H9 (cell line): ENCODE results near the gene BTBD6. TPM values are rescaled to one million over a fixed set of nuclear protein-coding genes. Genes with fewer than 3 reads are reported as not detected.

ENCODE experiments used
- DNase-seq: peaks from one replicate; pipeline ENCODE4 v3.0.0-alpha.2; 2017
- H2AFZ ChIP-seq: one replicate; pipeline ENCODE4 v1.6.1; 2013; ENCODE audit warnings: mild to moderate bottlenecking, low read length, control low read depth, moderate library complexity
- H2AK5ac ChIP-seq: 2 replicates; pipeline ENCODE4 v1.6.1; 2013; ENCODE audit warnings: low read length, control low read depth, mixed read lengths; ENCODE audit not compliant: insufficient read length
- H2BK120ac ChIP-seq: one replicate; pipeline ENCODE4 v1.6.1; 2013; ENCODE audit warnings: low read depth, mild to moderate bottlenecking, low read length, control low read depth, inconsistent platforms; ENCODE audit not compliant: poor library complexity, severe bottlenecking
- H2BK12ac ChIP-seq: 2 replicates; pipeline ENCODE4 v1.6.1; 2013; ENCODE audit warnings: low read length, control low read depth, mixed read lengths, low read depth; ENCODE audit not compliant: insufficient read length
- H2BK15ac ChIP-seq: 2 replicates; pipeline ENCODE4 v1.6.1; 2013; ENCODE audit warnings: low read depth, low read length, control low read depth
- H2BK20ac ChIP-seq: one replicate; pipeline ENCODE4 v1.6.1; 2013; ENCODE audit warnings: low read depth, mild to moderate bottlenecking, low read length, control low read depth, inconsistent platforms; ENCODE audit not compliant: poor library complexity, severe bottlenecking
- H2BK5ac ChIP-seq: 2 replicates; pipeline ENCODE4 v1.6.1; 2013; ENCODE audit warnings: low read length, control low read depth, mixed read lengths; ENCODE audit not compliant: insufficient read length
- H3K14ac ChIP-seq: 2 replicates; pipeline ENCODE4 v1.6.1; 2013; ENCODE audit warnings: low read length, control low read depth; ENCODE audit not compliant: insufficient read depth
- H3K18ac ChIP-seq: 2 replicates; pipeline ENCODE4 v1.6.1; 2013; ENCODE audit warnings: low read depth, mild to moderate bottlenecking, mixed read lengths, low read length, control low read depth; ENCODE audit not compliant: insufficient read length
- H3K23ac ChIP-seq: 2 replicates; pipeline ENCODE4 v1.6.1; 2013; ENCODE audit warnings: low read length, control low read depth, mixed read lengths, low read depth; ENCODE audit not compliant: insufficient read length
- H3K23me2 ChIP-seq: 2 replicates; pipeline ENCODE4 v1.6.1; 2013; ENCODE audit warnings: low read depth, mild to moderate bottlenecking, mixed read lengths, low read length, control low read depth; ENCODE audit not compliant: insufficient read length, poor library complexity, severe bottlenecking
- H3K27ac ChIP-seq: 2 replicates; pipeline ENCODE4 v1.5.1; 2013; ENCODE audit warnings: low read length, control low read depth, mixed read lengths, low read depth; ENCODE audit not compliant: insufficient read length
- H3K27me3 ChIP-seq: 2 replicates; pipeline ENCODE4 v1.6.1; 2013; ENCODE audit warnings: low read length, control low read depth, inconsistent platforms; ENCODE audit not compliant: insufficient read depth
- H3K4ac ChIP-seq: 2 replicates; pipeline ENCODE4 v1.6.1; 2013; ENCODE audit warnings: low read depth, mild to moderate bottlenecking, control low read depth, inconsistent platforms, low read length, moderate library complexity
- H3K4me1 ChIP-seq: 2 replicates; pipeline ENCODE4 v1.6.1; 2013; ENCODE audit warnings: low read length, control low read depth, inconsistent platforms; ENCODE audit not compliant: insufficient read depth
- H3K4me2 ChIP-seq: 2 replicates; pipeline ENCODE4 v1.6.1; 2013; ENCODE audit warnings: low read length, control low read depth, mixed read lengths; ENCODE audit not compliant: insufficient read length, insufficient read depth
- H3K56ac ChIP-seq: 2 replicates; pipeline ENCODE4 v1.6.1; 2013; ENCODE audit warnings: low read depth, mild to moderate bottlenecking, mixed read lengths, low read length, control low read depth; ENCODE audit not compliant: insufficient read length
- H3K79me1 ChIP-seq: 2 replicates; pipeline ENCODE4 v1.6.1; 2013; ENCODE audit warnings: low read depth, mild to moderate bottlenecking, moderate library complexity, low read length, control low read depth, inconsistent platforms; ENCODE audit not compliant: insufficient read depth, poor library complexity, severe bottlenecking
- H3K79me2 ChIP-seq: 2 replicates; pipeline ENCODE4 v1.6.1; 2013; ENCODE audit warnings: low read length, control low read depth, inconsistent platforms; ENCODE audit not compliant: insufficient read depth
- H3K9ac ChIP-seq: 2 replicates; pipeline ENCODE4 v1.6.1; 2013; ENCODE audit warnings: low read length, control low read depth, mixed read lengths; ENCODE audit not compliant: insufficient read length; ENCODE audit errors: extremely low read depth
- H3K9me3 ChIP-seq: one replicate; pipeline ENCODE4 v1.6.1; 2013; ENCODE audit warnings: low read depth, low read length, inconsistent platforms; ENCODE audit not compliant: control insufficient read depth
- H3T11ph ChIP-seq: one replicate; pipeline ENCODE4 v1.6.1; 2013; ENCODE audit warnings: mild to moderate bottlenecking, low read length, control low read depth, inconsistent platforms
- H4K20me1 ChIP-seq: one replicate; pipeline ENCODE4 v1.6.1; 2013; ENCODE audit not compliant: control insufficient read depth, insufficient read length, insufficient read depth
- H4K5ac ChIP-seq: 2 replicates; pipeline ENCODE4 v1.6.1; 2013; ENCODE audit warnings: low read depth, mild to moderate bottlenecking, mixed read lengths, low read length, control low read depth; ENCODE audit not compliant: insufficient read length
- H4K8ac ChIP-seq: replicated peaks from 2 replicates; pipeline ENCODE4 v1.6.1; 2013; ENCODE audit warnings: low read length, control low read depth, mixed read lengths, low read depth; ENCODE audit not compliant: insufficient read length
- H4K91ac ChIP-seq: 2 replicates; pipeline ENCODE4 v1.6.1; 2013; ENCODE audit warnings: low read depth, mild to moderate bottlenecking, moderate library complexity, mixed read lengths, low read length, control low read depth; ENCODE audit not compliant: insufficient read length
- H3K27ac Mint-ChIP-seq, 3 experiments: 2 replicates in 2 of 3; 3 replicates in 1 of 3; pipeline ENCODE4 v1.8.0; 2020 to 2021; ENCODE audit warnings: mixed read lengths in 3 of 3, mild to moderate bottlenecking in 1 of 3, moderate library complexity in 1 of 3
- H3K27me3 Mint-ChIP-seq: 2 replicates; pipeline ENCODE4 v1.8.0; 2021; ENCODE audit warnings: low read depth, mild to moderate bottlenecking, moderate library complexity, mixed read lengths
- H3K36me3 Mint-ChIP-seq, 3 experiments: 2 replicates in 2 of 3; 3 replicates in 1 of 3; pipeline ENCODE4 v1.8.0; 2020 to 2021; ENCODE audit warnings: low read depth in 3 of 3, mixed read lengths in 3 of 3; ENCODE audit not compliant: insufficient read depth in 1 of 3
- H3K4me1 Mint-ChIP-seq, 2 experiments: 2 replicates each; pipeline ENCODE4 v1.8.0; 2020; ENCODE audit warnings: mixed read lengths in 2 of 2
- H3K4me3 Mint-ChIP-seq, 2 experiments: 2 replicates in 1 of 2; 3 replicates in 1 of 2; pipeline ENCODE4 v1.8.0; 2020 to 2021; ENCODE audit warnings: mild to moderate bottlenecking in 2 of 2, mixed read lengths in 2 of 2, moderate library complexity in 1 of 2
- H3K9me3 Mint-ChIP-seq, 2 experiments: 2 replicates in 1 of 2; 3 replicates in 1 of 2; pipeline ENCODE4 v1.8.0; 2020; ENCODE audit warnings: mild to moderate bottlenecking in 2 of 2, mixed read lengths in 2 of 2, moderate library complexity in 1 of 2
- CTCF ChIP-seq: fragments of 200-600 bp; sonication (generic); conservative IDR thresholded peaks from 3 replicates; pipeline ENCODE4 v1.8.0; 2021; ENCODE audit warnings: antibody characterized with exemption, mild to moderate bottlenecking
- WGBS: extraction: QIAGEN DNeasy Blood & Tissue Kit; methylation state at CpG from one replicate; pipeline ENCODE4 v1.1.7; 2013; ENCODE audit warnings: missing lambda C conversion rate, low lambda C conversion rate, mixed read lengths; ENCODE audit not compliant: insufficient read length; ENCODE audit errors: extremely low coverage; 5-methylcytosine and 5-hydroxymethylcytosine counted together
- total RNA-seq: library from RNA; stranded (reverse); gene quantifications from 2 replicates; pipeline ENCODE4 v1.2.1, GENCODE V29; 2021

The BTBD6 gene
- total RNA-seq, 1 experiment from 2014 or later, result 23.3 TPM

DNA sequence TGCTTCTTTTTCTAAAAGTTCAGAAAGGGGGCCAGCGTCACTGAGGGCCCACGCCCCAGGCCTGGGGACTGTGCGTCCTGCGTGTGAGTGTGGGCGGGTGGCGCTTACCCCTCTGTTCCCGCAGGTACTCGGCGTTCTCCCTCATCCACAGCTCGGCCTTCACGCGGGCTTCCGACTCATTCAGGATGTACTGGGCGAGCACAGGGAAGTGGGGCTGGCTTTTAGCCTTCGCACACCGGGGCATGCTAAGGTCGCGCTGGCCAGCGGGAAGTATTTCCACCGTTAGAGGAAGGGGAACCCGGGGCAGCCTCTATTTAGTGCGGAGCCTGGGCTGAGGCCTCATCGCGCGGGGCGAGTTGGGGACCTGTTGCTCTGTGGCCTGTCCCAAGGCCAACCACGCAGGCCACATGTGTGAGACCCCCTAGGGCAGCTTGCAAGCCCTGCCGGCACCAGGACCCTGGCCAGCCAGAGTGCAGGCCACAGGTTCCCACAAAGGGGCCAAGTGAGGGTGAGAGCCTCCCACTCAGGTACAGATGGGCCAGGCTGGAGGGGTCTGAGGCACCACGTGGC is 29.2 kb upstream of the BTBD6 start:
- Histone ChIP-seq H3K23me2 (no peaks in the 10 kb centered on the region), H3K18ac (no peak overlapping the region), H3K56ac (no peak overlapping the region), H2BK15ac (no peak overlapping the region), H3K9ac (no peak overlapping the region), H3K23ac (no peak overlapping the region), H4K8ac (no peak overlapping the region), H4K5ac (no peak overlapping the region), H3K79me2 (no peaks in the 10 kb centered on the region), H3K27me3 (no peaks in the 10 kb centered on the region), H3K9me3 (no peaks in the 10 kb centered on the region), H2AK5ac (no peak overlapping the region), H3K79me1 (no peaks in the 10 kb centered on the region), H3K27ac (no peak overlapping the region), H3K14ac (no peak overlapping the region), H3T11ph (no peak overlapping the region), H2BK12ac (no peak overlapping the region), H4K91ac (no peak overlapping the region), H4K20me1 (no peaks in the 10 kb centered on the region), H3K4me1 (no peaks in the 10 kb centered on the region), H3K4ac (no peak overlapping the region), H3K4me2 (no peak overlapping the region), H2AFZ (no peak overlapping the region), H2BK120ac (no peak overlapping the region), H2BK20ac (no peak overlapping the region), H2BK5ac (no peak overlapping the region)
- no peak for DNase-seq
- Mint-ChIP-seq H3K4me1 (no peaks in the 10 kb centered on the region), H3K4me3 (no peak overlapping the region; a peak in 1 of 5 replicates), H3K9me3 (no peaks in the 10 kb centered on the region; a peak in 1 of 5 replicates), H3K27me3 (no peaks in the 10 kb centered on the region), H3K27ac (no peak overlapping the region; a peak in 1 of 7 replicates), H3K36me3 (peaks cover 2 to 34% (median 26%) of the 10 kb centered on the region in 3 experiments; a peak in 6 of 7 replicates)
- no CpG with 5 or more reads among the region's 29 CpGs for WGBS
- no peak for TF ChIP-seq CTCF
